AG09309 (cell line): ENCODE results near the gene MYO1C.

Source experiments
- DNase-seq: peaks from one replicate; pipeline ENCODE4 v3.0.0-alpha.2; 2010; ENCODE audit warnings: low read depth
- H3K4me3 ChIP-seq: 2 replicates; pipeline ENCODE4 v1.5.1; 2011; ENCODE audit warnings: mild to moderate bottlenecking, low read depth, low read length, moderate library complexity; ENCODE audit not compliant: control insufficient read depth
- TF ChIP-seq, protein P1 (sequence below): IDR thresholded peaks from 2 replicates; pipeline ENCODE4 v1.5.1; 2011; ENCODE audit warnings: mild to moderate bottlenecking, low read depth, low read length, inconsistent platforms; ENCODE audit not compliant: insufficient read depth, control insufficient read depth; ENCODE audit errors: missing control alignments

Gene MYO1C

GRCh38 chr17:1505586-1505985 lies 13.1 kb upstream of the MYO1C start:
- no peak for DNase-seq
- H3K4me3 ChIP-seq: no peak overlapping the region
- TF ChIP-seq, protein P1, sequence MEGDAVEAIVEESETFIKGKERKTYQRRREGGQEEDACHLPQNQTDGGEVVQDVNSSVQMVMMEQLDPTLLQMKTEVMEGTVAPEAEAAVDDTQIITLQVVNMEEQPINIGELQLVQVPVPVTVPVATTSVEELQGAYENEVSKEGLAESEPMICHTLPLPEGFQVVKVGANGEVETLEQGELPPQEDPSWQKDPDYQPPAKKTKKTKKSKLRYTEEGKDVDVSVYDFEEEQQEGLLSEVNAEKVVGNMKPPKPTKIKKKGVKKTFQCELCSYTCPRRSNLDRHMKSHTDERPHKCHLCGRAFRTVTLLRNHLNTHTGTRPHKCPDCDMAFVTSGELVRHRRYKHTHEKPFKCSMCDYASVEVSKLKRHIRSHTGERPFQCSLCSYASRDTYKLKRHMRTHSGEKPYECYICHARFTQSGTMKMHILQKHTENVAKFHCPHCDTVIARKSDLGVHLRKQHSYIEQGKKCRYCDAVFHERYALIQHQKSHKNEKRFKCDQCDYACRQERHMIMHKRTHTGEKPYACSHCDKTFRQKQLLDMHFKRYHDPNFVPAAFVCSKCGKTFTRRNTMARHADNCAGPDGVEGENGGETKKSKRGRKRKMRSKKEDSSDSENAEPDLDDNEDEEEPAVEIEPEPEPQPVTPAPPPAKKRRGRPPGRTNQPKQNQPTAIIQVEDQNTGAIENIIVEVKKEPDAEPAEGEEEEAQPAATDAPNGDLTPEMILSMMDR: no peak

DNA sequence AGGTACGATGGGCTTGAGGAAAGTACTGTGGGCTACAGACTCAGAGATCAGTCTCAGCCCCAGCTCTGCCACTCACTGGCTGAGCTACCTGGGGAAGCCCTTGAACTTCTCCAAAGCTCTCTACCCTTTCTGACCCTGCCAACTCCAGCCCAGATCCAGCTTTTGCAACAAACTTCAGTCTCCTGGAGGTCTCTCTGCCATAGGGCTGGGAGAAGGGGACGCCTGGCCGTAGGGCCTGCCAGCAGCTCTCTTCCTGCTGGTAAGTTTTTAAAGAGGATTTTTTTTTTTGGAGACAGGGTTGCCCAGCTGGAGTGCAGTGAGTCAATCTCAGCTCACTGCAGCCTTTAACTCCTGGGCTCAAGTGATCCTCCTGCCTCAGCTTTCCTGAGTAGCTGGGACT lies 12.4 kb upstream of the MYO1C start:
- TF ChIP-seq, protein P1: no peak
- no peak overlapping the region for H3K4me3 ChIP-seq
- no peak for DNase-seq

GRCh38 chr17:1503699-1504098 lies 11.2 kb upstream of the MYO1C start:
- no peak overlapping the region for H3K4me3 ChIP-seq
- DNase-seq: no peak
- TF ChIP-seq, protein P1: no peak

DNA sequence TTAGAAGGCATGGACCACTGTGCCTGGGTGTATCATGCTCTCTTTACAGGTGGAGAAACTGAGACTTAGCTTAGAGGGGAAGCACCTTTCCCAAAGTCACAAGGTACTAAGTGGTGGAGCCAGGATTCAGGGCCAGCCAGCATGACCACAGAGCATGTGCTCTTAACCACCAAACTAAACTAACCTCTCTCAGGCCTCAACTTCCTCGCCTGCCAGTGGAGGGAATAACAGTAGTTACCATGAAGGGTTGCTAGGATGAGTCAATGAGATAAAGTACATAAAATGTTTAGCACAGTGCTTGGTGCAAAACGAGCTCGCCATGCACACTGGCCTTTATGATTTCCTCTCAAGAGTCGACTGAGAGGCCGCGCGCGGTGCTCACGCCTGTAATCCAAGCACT lies 6.4 kb upstream of the MYO1C start:
- peak; percentile 74 for DNase-seq
- TF ChIP-seq, protein P1: no peak
- no peak overlapping the region for H3K4me3 ChIP-seq

DNA sequence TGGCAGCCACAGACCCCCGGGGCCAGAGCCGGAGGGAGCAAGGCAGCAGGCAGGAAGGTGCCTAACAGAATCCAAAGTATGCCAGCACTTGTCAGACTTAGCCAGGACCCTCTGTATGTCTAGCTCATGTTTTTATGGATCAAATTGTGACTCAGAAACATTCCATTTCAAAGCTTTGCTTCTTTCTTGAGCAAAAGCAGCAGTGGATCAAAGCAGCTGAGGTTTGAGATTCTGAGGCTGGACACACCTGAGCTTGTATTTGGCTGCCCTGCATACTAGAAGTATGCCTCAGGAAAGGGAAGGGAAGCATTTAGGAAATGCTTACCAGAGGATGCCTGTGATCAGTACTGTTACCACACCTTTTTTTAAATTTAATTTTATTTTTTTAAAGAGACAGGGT lies 5.7 kb upstream of the MYO1C start:
- TF ChIP-seq, protein P1: no peak
- H3K4me3 ChIP-seq: no peak overlapping the region
- no peak for DNase-seq

DNA sequence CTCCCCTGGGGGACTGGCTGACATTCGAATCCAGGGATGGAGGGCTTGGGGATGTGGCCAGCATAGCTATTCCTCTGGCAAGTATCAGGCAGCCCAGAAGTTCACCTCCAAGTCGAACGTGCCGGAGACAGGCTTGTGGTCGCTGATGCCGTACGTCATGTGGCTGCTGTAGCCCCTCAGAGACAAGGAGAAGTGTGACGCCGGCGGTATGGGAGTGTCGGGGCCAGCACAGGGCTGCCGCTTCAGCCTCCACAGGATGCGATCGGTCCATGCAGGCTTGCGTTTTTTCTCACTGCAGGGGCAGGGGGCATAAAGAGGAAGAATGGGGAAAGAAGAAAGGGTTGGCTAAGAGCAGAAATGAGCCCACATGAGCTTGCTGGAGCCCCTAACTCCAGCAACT lies 5.3 kb upstream of the MYO1C start:
- no peak for DNase-seq
- TF ChIP-seq, protein P1: no peak
- H3K4me3 ChIP-seq: no peak overlapping the region

- DNase-seq: no peak
- no peak overlapping the region for H3K4me3 ChIP-seq
- TF ChIP-seq, protein P1: no peak
These were observed 4.4 kb upstream of the MYO1C start for GRCh38 chr17:1496869-1497268.
